GM23338 (cell line): Measurements from ENCODE around the gene FXYD6.

Source experiments
- CREB1 ChIP-seq: fragments of 250-450 bp; sonication (Bioruptor Pico); IDR thresholded peaks from 2 replicates; pipeline ENCODE4 v1.5.0; 2020; ENCODE audit warnings: low read depth, mild to moderate bottlenecking, moderate library complexity
- CTCF ChIP-seq, 2 experiments: fragments of 200-600 bp in 1 of 2; sonication (generic) in 1 of 2; conservative IDR thresholded peaks; 2 replicates each; pipeline versions ENCODE4 v1.5.1 to v1.6.1; 2016 to 2017; ENCODE audit warnings: antibody characterized with exemption in 2 of 2, low read depth in 2 of 2, mild to moderate bottlenecking in 2 of 2, moderate library complexity in 1 of 2
- ETS1 ChIP-seq: IDR thresholded peaks from 2 replicates; pipeline ENCODE4 v1.6.1; 2016; ENCODE audit warnings: antibody characterized with exemption
- EZH2 ChIP-seq: fragments of 200-600 bp; sonication (generic); IDR thresholded peaks from one replicate; pipeline ENCODE4 v1.8.0; 2017; ENCODE audit warnings: antibody characterized with exemption, mild to moderate bottlenecking, low read depth; ENCODE audit not compliant: unreplicated experiment
- EZH2phosphoT487 ChIP-seq: fragments of 200-600 bp; sonication (generic); IDR thresholded peaks from one replicate; pipeline ENCODE4 v1.8.1; 2018; ENCODE audit warnings: antibody characterized with exemption; ENCODE audit not compliant: unreplicated experiment
- JUNB ChIP-seq: IDR thresholded peaks from one replicate; pipeline ENCODE4 v1.6.1; 2016; ENCODE audit warnings: antibody characterized with exemption; ENCODE audit not compliant: unreplicated experiment
- NANOG ChIP-seq: IDR thresholded peaks from 2 replicates; pipeline ENCODE4 v1.6.1; 2016; ENCODE audit warnings: antibody characterized with exemption, borderline replicate concordance
- POLR2AphosphoS5 ChIP-seq: IDR thresholded peaks from 2 replicates; pipeline ENCODE4 v1.6.1; 2016; ENCODE audit warnings: antibody characterized with exemption, low read depth
- REST ChIP-seq: IDR thresholded peaks from one replicate; pipeline ENCODE4 v1.6.1; 2018; ENCODE audit warnings: antibody characterized with exemption; ENCODE audit not compliant: unreplicated experiment
- STAT1 ChIP-seq: IDR thresholded peaks from one replicate; pipeline ENCODE4 v1.6.1; 2016; ENCODE audit warnings: antibody characterized with exemption; ENCODE audit not compliant: unreplicated experiment
- ZNF114 ChIP-seq: fragments of 250-450 bp; sonication (Bioruptor Pico); IDR thresholded peaks from 2 replicates; pipeline ENCODE4 v1.5.0; 2020; ENCODE audit warnings: mild to moderate bottlenecking, moderate library complexity
- ZNF331 ChIP-seq: fragments of 250-450 bp; sonication (Bioruptor Pico); IDR thresholded peaks from 2 replicates; pipeline ENCODE4 v1.5.0; 2020; ENCODE audit warnings: low read depth, mild to moderate bottlenecking, moderate library complexity

GRCh38 chr11:117919781-117920221 lies 43.3 kb upstream of the FXYD6 start:
- TF ChIP-seq EZH2 = no peak
- TF ChIP-seq CTCF (conservative IDR thresholded peaks at IDR 0.05; ENCODE audit: low read depth in 2 of 2) = no peak
- TF ChIP-seq CREB1 (CRISPR knock-in tag) = no peak
- TF ChIP-seq EZH2phosphoT487 = no peak
- no peak for TF ChIP-seq REST
- no peak for TF ChIP-seq ETS1
- TF ChIP-seq ZNF114 (CRISPR knock-in tag) = no peak
- no peak for TF ChIP-seq POLR2AphosphoS5
- TF ChIP-seq STAT1 = no peak
- TF ChIP-seq JUNB = no peak
- no peak for TF ChIP-seq ZNF331 (CRISPR knock-in tag)
- no peak for TF ChIP-seq NANOG
